ENCODE data around the gene FMO4.
"Not testable (repeated sequence)": the region's sequence is repeated elsewhere in the genome, so short reads cannot be mapped to it uniquely, and the experiment has no call there.

Gene FMO4

GRCh38 chr1:171359731-171360527, 45.9 kb downstream of the FMO4 start:
- H3K4me3 ChIP-seq (ENCODE audit: low read length); H3K27ac ChIP-seq (ENCODE audit: low read length); H3K9ac ChIP-seq (ENCODE audit: low read length); H3K4me1 ChIP-seq (ENCODE audit: control insufficient read depth, low read depth, low read length); H3K27me3 ChIP-seq (ENCODE audit: control insufficient read depth, insufficient read depth, low read length); H3K9me3 ChIP-seq (ENCODE audit: control insufficient read depth, low read depth, low read length); H3K36me3 ChIP-seq (ENCODE audit: control insufficient read depth, low read depth, low read length): not testable (repeated sequence)

GRCh38 chr1:171366085-171366484, 52.1 kb downstream of the FMO4 start:
- Histone ChIP-seq H3K36me3 (ENCODE audit: control insufficient read depth, low read depth, low read length) (no peaks in the 10 kb centered on the region), H3K4me3 (ENCODE audit: low read length) (no peak overlapping the region), H3K9me3 (ENCODE audit: control insufficient read depth, low read depth, low read length) (no peaks in the 10 kb centered on the region), H3K27me3 (ENCODE audit: control insufficient read depth, insufficient read depth, low read length) (no peaks in the 10 kb centered on the region), H3K9ac (ENCODE audit: low read length) (no peak overlapping the region), H3K27ac (ENCODE audit: low read length) (no peak overlapping the region), H3K4me1 (ENCODE audit: control insufficient read depth, low read depth, low read length) (no peaks in the 10 kb centered on the region)

- Histone ChIP-seq H3K27ac (ENCODE audit: low read length) (no peak overlapping the region), H3K36me3 (ENCODE audit: control insufficient read depth, low read depth, low read length) (no peaks in the 10 kb centered on the region), H3K4me1 (ENCODE audit: control insufficient read depth, low read depth, low read length) (no peaks in the 10 kb centered on the region)
These were observed 52.8 kb downstream of the FMO4 start for GRCh38 chr1:171366816-171367215.

GRCh38 chr1:171367436-171367835, 53.5 kb downstream of the FMO4 start:
- Histone ChIP-seq H3K27ac (ENCODE audit: low read length) (no peak overlapping the region), H3K4me1 (ENCODE audit: control insufficient read depth, low read depth, low read length) (no peaks in the 10 kb centered on the region), H3K9ac (ENCODE audit: low read length) (no peak overlapping the region), H3K27me3 (ENCODE audit: control insufficient read depth, insufficient read depth, low read length) (no peaks in the 10 kb centered on the region), H3K36me3 (ENCODE audit: control insufficient read depth, low read depth, low read length) (no peaks in the 10 kb centered on the region), H3K9me3 (ENCODE audit: control insufficient read depth, low read depth, low read length) (no peaks in the 10 kb centered on the region), H3K4me3 (ENCODE audit: low read length) (no peak overlapping the region)

More at GRCh38 chr1:171366816-171367215, 52.8 kb downstream of the FMO4 start:
- H3K9ac ChIP-seq (ENCODE audit: low read length) = no peak overlapping the region
- no peaks in the 10 kb centered on the region for H3K9me3 ChIP-seq (ENCODE audit: control insufficient read depth, low read depth, low read length)
- no peak overlapping the region for H3K4me3 ChIP-seq (ENCODE audit: low read length)
- H3K27me3 ChIP-seq (ENCODE audit: control insufficient read depth, insufficient read depth, low read length) = no peaks in the 10 kb centered on the region

GRCh38 chr1:171372418-171373084, 58.6 kb downstream of the FMO4 start:
- H3K9ac ChIP-seq (ENCODE audit: low read length) = no peak overlapping the region
- H3K4me3 ChIP-seq (ENCODE audit: low read length) = no peak overlapping the region
- no peak overlapping the region for H3K27ac ChIP-seq (ENCODE audit: low read length)
- no peaks in the 10 kb centered on the region for H3K27me3 ChIP-seq (ENCODE audit: control insufficient read depth, insufficient read depth, low read length)
- H3K9me3 ChIP-seq (ENCODE audit: control insufficient read depth, low read depth, low read length) = no peaks in the 10 kb centered on the region
- no peaks in the 10 kb centered on the region for H3K36me3 ChIP-seq (ENCODE audit: control insufficient read depth, low read depth, low read length)
- H3K4me1 ChIP-seq (ENCODE audit: control insufficient read depth, low read depth, low read length) = no peaks in the 10 kb centered on the region

GRCh38 chr1:171373357-171374122, 59.6 kb downstream of the FMO4 start:
- Histone ChIP-seq H3K9ac (ENCODE audit: low read length) (peak overlapping the region; percentile 50), H3K4me3 (ENCODE audit: low read length) (peak overlapping the region; percentile 45)
- not testable (repeated sequence) for H3K9me3 ChIP-seq (ENCODE audit: control insufficient read depth, low read depth, low read length); H3K36me3 ChIP-seq (ENCODE audit: control insufficient read depth, low read depth, low read length); H3K27ac ChIP-seq (ENCODE audit: low read length); H3K27me3 ChIP-seq (ENCODE audit: control insufficient read depth, insufficient read depth, low read length); H3K4me1 ChIP-seq (ENCODE audit: control insufficient read depth, low read depth, low read length)

GRCh38 chr1:171379846-171380245, 65.9 kb downstream of the FMO4 start:
- no peaks in the 10 kb centered on the region for H3K36me3 ChIP-seq (ENCODE audit: control insufficient read depth, low read depth, low read length)
- no peaks in the 10 kb centered on the region for H3K9me3 ChIP-seq (ENCODE audit: control insufficient read depth, low read depth, low read length)
- H3K9ac ChIP-seq (ENCODE audit: low read length) = no peak overlapping the region
- no peak overlapping the region for H3K4me3 ChIP-seq (ENCODE audit: low read length)
- no peaks in the 10 kb centered on the region for H3K4me1 ChIP-seq (ENCODE audit: control insufficient read depth, low read depth, low read length)
- no peaks in the 10 kb centered on the region for H3K27me3 ChIP-seq (ENCODE audit: control insufficient read depth, insufficient read depth, low read length)
- H3K27ac ChIP-seq (ENCODE audit: low read length) = no peak overlapping the region

- H3K9ac ChIP-seq (ENCODE audit: low read length) = no peak overlapping the region
- H3K36me3 ChIP-seq (ENCODE audit: control insufficient read depth, low read depth, low read length) = no peaks in the 10 kb centered on the region
- no peaks in the 10 kb centered on the region for H3K9me3 ChIP-seq (ENCODE audit: control insufficient read depth, low read depth, low read length)
- no peaks in the 10 kb centered on the region for H3K27me3 ChIP-seq (ENCODE audit: control insufficient read depth, insufficient read depth, low read length)
- H3K27ac ChIP-seq (ENCODE audit: low read length) = no peak overlapping the region
- H3K4me1 ChIP-seq (ENCODE audit: control insufficient read depth, low read depth, low read length) = no peaks in the 10 kb centered on the region
- H3K4me3 ChIP-seq (ENCODE audit: low read length) = no peak overlapping the region
These were observed 67.9 kb downstream of the FMO4 start for GRCh38 chr1:171381866-171382210.

GRCh38 chr1:171384496-171384895, 70.5 kb downstream of the FMO4 start:
- Histone ChIP-seq H3K9me3 (ENCODE audit: control insufficient read depth, low read depth, low read length) (no peaks in the 10 kb centered on the region), H3K4me1 (ENCODE audit: control insufficient read depth, low read depth, low read length) (no peaks in the 10 kb centered on the region), H3K27ac (ENCODE audit: low read length) (no peak overlapping the region), H3K27me3 (ENCODE audit: control insufficient read depth, insufficient read depth, low read length) (no peaks in the 10 kb centered on the region), H3K4me3 (ENCODE audit: low read length) (no peak overlapping the region), H3K36me3 (ENCODE audit: control insufficient read depth, low read depth, low read length) (no peaks in the 10 kb centered on the region), H3K9ac (ENCODE audit: low read length) (no peak overlapping the region)

GRCh38 chr1:171389171-171389570, 75.2 kb downstream of the FMO4 start:
- no peaks in the 10 kb centered on the region for H3K36me3 ChIP-seq (ENCODE audit: control insufficient read depth, low read depth, low read length)
- H3K4me3 ChIP-seq (ENCODE audit: low read length) = no peak overlapping the region
- no peak overlapping the region for H3K9ac ChIP-seq (ENCODE audit: low read length)
- no peaks in the 10 kb centered on the region for H3K4me1 ChIP-seq (ENCODE audit: control insufficient read depth, low read depth, low read length)
- no peaks in the 10 kb centered on the region for H3K27me3 ChIP-seq (ENCODE audit: control insufficient read depth, insufficient read depth, low read length)
- H3K9me3 ChIP-seq (ENCODE audit: control insufficient read depth, low read depth, low read length) = no peaks in the 10 kb centered on the region
- H3K27ac ChIP-seq (ENCODE audit: low read length) = no peak overlapping the region

GRCh38 chr1:171390740-171391139, 76.8 kb downstream of the FMO4 start:
- H3K9me3 ChIP-seq (ENCODE audit: control insufficient read depth, low read depth, low read length); H3K36me3 ChIP-seq (ENCODE audit: control insufficient read depth, low read depth, low read length); H3K4me1 ChIP-seq (ENCODE audit: control insufficient read depth, low read depth, low read length); H3K27me3 ChIP-seq (ENCODE audit: control insufficient read depth, insufficient read depth, low read length); H3K27ac ChIP-seq (ENCODE audit: low read length); H3K4me3 ChIP-seq (ENCODE audit: low read length); H3K9ac ChIP-seq (ENCODE audit: low read length): not testable (repeated sequence)
